SK-N-SH (cell line): ENCODE results near the gene IKZF2.

Experiments
- CHD2 ChIP-seq: fragments of 150-350 bp; IDR thresholded peaks from 2 replicates; pipeline ENCODE4 v1.6.1; 2018; ENCODE audit warnings: low read length; ENCODE audit not compliant: partially characterized antibody
- CTCF ChIP-seq: fragments of 200-600 bp; sonication (generic); IDR thresholded peaks from 2 replicates; pipeline ENCODE4 v1.6.1; 2017; ENCODE audit warnings: antibody characterized with exemption, mild to moderate bottlenecking, moderate library complexity
- EP300 ChIP-seq, 2 experiments: IDR thresholded peaks; 2 replicates each; pipeline versions ENCODE4 v1.4.0 to v1.6.1; 2012; ENCODE audit warnings: borderline replicate concordance in 1 of 2, low read depth in 1 of 2, low read length in 1 of 2
- REST ChIP-seq: IDR thresholded peaks from 2 replicates; pipeline ENCODE4 v1.6.1; 2012; ENCODE audit warnings: mild to moderate bottlenecking, low read depth, low read length, moderate library complexity
- RXRA ChIP-seq: IDR thresholded peaks from 2 replicates; pipeline ENCODE4 v1.4.0; 2012; ENCODE audit warnings: low read depth, mild to moderate bottlenecking, borderline replicate concordance
- SIN3A ChIP-seq: IDR thresholded peaks from 2 replicates; pipeline ENCODE4 v1.6.1; 2012; ENCODE audit warnings: low read depth, mild to moderate bottlenecking, low read length, moderate library complexity, borderline replicate concordance

DNA sequence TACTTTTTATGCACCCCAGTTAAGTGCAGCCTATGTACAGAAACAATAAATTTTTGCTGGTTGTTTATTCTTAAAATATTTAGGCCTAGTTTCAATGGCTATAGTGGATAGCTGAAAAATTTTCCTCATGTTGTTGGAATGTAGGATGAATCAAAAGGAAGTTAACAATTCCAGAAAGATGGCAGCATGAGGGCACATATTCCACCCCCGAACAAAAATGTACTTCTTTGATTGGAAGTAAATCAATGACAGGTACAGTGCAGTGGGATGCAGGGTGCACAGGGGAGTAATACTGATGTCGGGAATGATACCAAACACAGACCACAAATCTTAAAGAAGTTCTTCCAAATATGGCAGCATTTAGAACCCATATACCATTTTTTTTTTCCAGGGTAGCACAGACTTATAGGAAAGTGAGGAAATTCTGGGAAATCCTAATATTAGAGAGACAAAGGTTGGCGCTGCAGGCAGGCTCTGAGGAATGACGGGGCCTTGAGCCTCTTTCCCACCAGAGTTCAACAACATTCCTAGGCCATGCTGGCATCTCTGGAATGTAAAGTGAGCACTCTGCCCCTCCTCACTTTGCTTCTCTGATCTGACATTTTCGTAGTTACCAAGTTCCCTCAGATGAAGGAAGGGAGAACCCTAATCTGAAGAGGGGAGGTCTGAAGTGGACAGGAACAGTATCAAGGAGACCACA is 36.6 kb upstream of the IKZF2 start:
- TF ChIP-seq CTCF (no peak), CHD2 (no peak), RXRA (no peak; the same call in 1 of the 2 replicates), SIN3A (no peak), EP300 (IDR thresholded peaks at IDR 0.05; ENCODE audit: borderline replicate concordance in 1 of 2, low read depth in 1 of 2, low read length in 1 of 2) (no peak), REST (0 out of 2 replicates have a peak, but pooled peaks have one; percentile 38)
